ENCODE measurements around the gene MORN5. TPM values are rescaled to one million over a fixed set of nuclear protein-coding genes. Genes with fewer than 3 reads are reported as not detected.

The MORN5 gene
- total RNA-seq, 2 donors from 2014 or later = 0.81 TPM; not detected in 1

GRCh38 chr9:122111413-122112085, 48.2 kb upstream of the MORN5 start:
- H3K27ac ChIP-seq (ENCODE audit: low read depth, low read length) = no peak overlapping the region
- no peak overlapping the region for H3K9ac ChIP-seq (ENCODE audit: extremely low read depth, low read length, poor library complexity, severe bottlenecking)
- no peaks in the 10 kb centered on the region for H3K36me3 Mint-ChIP-seq (ENCODE audit: low read depth)
- H3K9me3 ChIP-seq (ENCODE audit: control insufficient read depth, low read length) = no peaks in the 10 kb centered on the region
- no peak overlapping the region for H3K4me3 Mint-ChIP-seq
- peaks cover 16% of the 10 kb centered on the region for H3K27me3 Mint-ChIP-seq (ENCODE audit: insufficient read depth)
- TF ChIP-seq CTCF (conservative IDR thresholded peaks at IDR 0.05) = no peak
- no peaks in the 10 kb centered on the region for H3K36me3 ChIP-seq (ENCODE audit: control insufficient read depth, insufficient read depth, low read length)
- H3K4me1 ChIP-seq (ENCODE audit: control insufficient read depth, insufficient read depth, low read length) = peaks cover 6% of the 10 kb centered on the region
- H3K9me3 Mint-ChIP-seq = no peaks in the 10 kb centered on the region
- peaks cover 16% of the 10 kb centered on the region for H3K4me1 Mint-ChIP-seq
- no peak for DNase-seq
- H3K4me3 ChIP-seq (ENCODE audit: low read length) = no peak overlapping the region
- peaks cover 11% of the 10 kb centered on the region for H3K27me3 ChIP-seq (ENCODE audit: control insufficient read depth, insufficient read depth, low read length, poor library complexity, severe bottlenecking)
- H3K27ac Mint-ChIP-seq = no peak overlapping the region
- 92 to 100% methylated on average over 2 to 9 of the region's 9 CpGs for WGBS, 2 experiments (ENCODE audit: insufficient coverage in 1 of 2, insufficient read length in 1 of 2)

- H3K4me3 Mint-ChIP-seq = no peak overlapping the region
- Histone ChIP-seq H3K36me3 (ENCODE audit: control insufficient read depth, insufficient read depth, low read length) (no peaks in the 10 kb centered on the region), H3K27ac (ENCODE audit: low read depth, low read length) (no peak overlapping the region), H3K9ac (ENCODE audit: extremely low read depth, low read length, poor library complexity, severe bottlenecking) (no peak overlapping the region), H3K4me1 (ENCODE audit: control insufficient read depth, insufficient read depth, low read length) (peaks cover 6% of the 10 kb centered on the region), H3K4me3 (ENCODE audit: low read length) (no peak overlapping the region), H3K27me3 (ENCODE audit: control insufficient read depth, insufficient read depth, low read length, poor library complexity, severe bottlenecking) (peaks cover 8% of the 10 kb centered on the region), H3K9me3 (ENCODE audit: control insufficient read depth, low read length) (no peaks in the 10 kb centered on the region)
- no peak overlapping the region for H3K27ac Mint-ChIP-seq
- peaks cover 14% of the 10 kb centered on the region for H3K27me3 Mint-ChIP-seq (ENCODE audit: insufficient read depth)
- H3K36me3 Mint-ChIP-seq (ENCODE audit: low read depth) = no peaks in the 10 kb centered on the region
- 89% methylated on average over 4 to 6 of the region's 6 CpGs for WGBS, 2 experiments (ENCODE audit: insufficient coverage in 1 of 2, insufficient read length in 1 of 2)
- H3K9me3 Mint-ChIP-seq = no peaks in the 10 kb centered on the region
- H3K4me1 Mint-ChIP-seq = peaks cover 16% of the 10 kb centered on the region
- TF ChIP-seq CTCF (conservative IDR thresholded peaks at IDR 0.05) = no peak
- no peak for DNase-seq
These were observed 47.5 kb upstream of the MORN5 start for GRCh38 chr9:122112238-122112637.

GRCh38 chr9:122113574-122113973, 46.1 kb upstream of the MORN5 start:
- peaks cover 6% of the 10 kb centered on the region for H3K4me1 ChIP-seq (ENCODE audit: control insufficient read depth, insufficient read depth, low read length)
- no peak for DNase-seq
- Mint-ChIP-seq H3K9me3 (no peaks in the 10 kb centered on the region), H3K4me1 (peaks cover 16% of the 10 kb centered on the region), H3K27me3 (ENCODE audit: insufficient read depth) (peaks cover 7% of the 10 kb centered on the region), H3K36me3 (ENCODE audit: low read depth) (no peaks in the 10 kb centered on the region), H3K27ac (no peak overlapping the region), H3K4me3 (no peak overlapping the region)
- no peaks in the 10 kb centered on the region for H3K27me3 ChIP-seq (ENCODE audit: control insufficient read depth, insufficient read depth, low read length, poor library complexity, severe bottlenecking)
- H3K36me3 ChIP-seq (ENCODE audit: control insufficient read depth, insufficient read depth, low read length) = no peaks in the 10 kb centered on the region
- no peak overlapping the region for H3K4me3 ChIP-seq (ENCODE audit: low read length)
- H3K9me3 ChIP-seq (ENCODE audit: control insufficient read depth, low read length) = no peaks in the 10 kb centered on the region
- H3K9ac ChIP-seq (ENCODE audit: extremely low read depth, low read length, poor library complexity, severe bottlenecking) = no peak overlapping the region
- no peak for TF ChIP-seq CTCF (conservative IDR thresholded peaks at IDR 0.05)
- WGBS, 2 experiments (ENCODE audit: insufficient coverage in 1 of 2, insufficient read length in 1 of 2) = 50 to 53% methylated on average over 2 to 3 of the region's 5 CpGs
- no peak overlapping the region for H3K27ac ChIP-seq (ENCODE audit: low read depth, low read length)

Measured in endodermal cell (in vitro differentiated cells).